HEK293T (cell line): ENCODE data around the gene STK38L.

ENCODE experiments used
- ARNT ChIP-seq: fragments of 450-650 bp; IDR thresholded peaks from 2 replicates; pipeline ENCODE4 v1.6.1; 2017; ENCODE audit warnings: mild to moderate bottlenecking
- BHLHE40 ChIP-seq: fragments of 450-650 bp; IDR thresholded peaks from 2 replicates; pipeline ENCODE4 v1.6.1; 2016; ENCODE audit warnings: mild to moderate bottlenecking, moderate library complexity, borderline replicate concordance
- CTBP1 ChIP-seq: fragments of 450-650 bp; IDR thresholded peaks from 2 replicates; pipeline ENCODE4 v1.6.1; 2016; ENCODE audit warnings: borderline replicate concordance
- ELF4 ChIP-seq: fragments of 450-650 bp; IDR thresholded peaks from 2 replicates; pipeline ENCODE4 v1.6.1; 2017; ENCODE audit warnings: antibody characterized with exemption
- FOXA1 ChIP-seq: fragments of 450-650 bp; IDR thresholded peaks from 2 replicates; pipeline ENCODE4 v1.6.1; 2016; ENCODE audit warnings: mild to moderate bottlenecking
- FOXK2 ChIP-seq: fragments of 450-650 bp; IDR thresholded peaks from 2 replicates; pipeline ENCODE4 v1.6.1; 2016; ENCODE audit warnings: mild to moderate bottlenecking
- FOXM1 ChIP-seq: fragments of 450-650 bp; IDR thresholded peaks from 2 replicates; pipeline ENCODE4 v1.6.1; 2017; ENCODE audit warnings: mild to moderate bottlenecking, borderline replicate concordance
- HDGF ChIP-seq: fragments of 450-650 bp; IDR thresholded peaks from 2 replicates; pipeline ENCODE4 v1.6.1; 2017; ENCODE audit warnings: antibody characterized with exemption, borderline replicate concordance
- L3MBTL2 ChIP-seq: fragments of 450-650 bp; conservative IDR thresholded peaks from 2 replicates; pipeline ENCODE4 v1.6.1; 2016; ENCODE audit warnings: mild to moderate bottlenecking
- LEF1 ChIP-seq: fragments of 450-650 bp; IDR thresholded peaks from 2 replicates; pipeline ENCODE4 v1.6.1; 2017; ENCODE audit warnings: mild to moderate bottlenecking, borderline replicate concordance
- PKNOX1 ChIP-seq: fragments of 450-650 bp; IDR thresholded peaks from 2 replicates; pipeline ENCODE4 v1.6.1; 2016
- SP1 ChIP-seq: fragments of 450-650 bp; IDR thresholded peaks from 2 replicates; pipeline ENCODE4 v1.6.1; 2017
- TARDBP ChIP-seq: fragments of 450-650 bp; IDR thresholded peaks from 2 replicates; pipeline ENCODE4 v1.6.1; 2016
- ZNF384 ChIP-seq: fragments of 450-650 bp; IDR thresholded peaks from 2 replicates; pipeline ENCODE4 v1.6.1; 2016

- TF ChIP-seq PKNOX1: no peak
- no peak for TF ChIP-seq TARDBP
- TF ChIP-seq LEF1: no peak
- TF ChIP-seq ARNT: no peak
- TF ChIP-seq SP1: no peak
- no peak for TF ChIP-seq ZNF384
- TF ChIP-seq ELF4: no peak
- TF ChIP-seq L3MBTL2: no peak; the same call in 1 of the 2 replicates
- no peak for TF ChIP-seq FOXM1
- no peak for TF ChIP-seq FOXA1
- no peak for TF ChIP-seq HDGF
- TF ChIP-seq CTBP1: no peak
- TF ChIP-seq BHLHE40: no peak
- TF ChIP-seq FOXK2: no peak
These were observed 88.3 kb downstream of the STK38L start for GRCh38 chr12:27332407-27332713.
